ENCODE data around the gene IL10.

DNA sequence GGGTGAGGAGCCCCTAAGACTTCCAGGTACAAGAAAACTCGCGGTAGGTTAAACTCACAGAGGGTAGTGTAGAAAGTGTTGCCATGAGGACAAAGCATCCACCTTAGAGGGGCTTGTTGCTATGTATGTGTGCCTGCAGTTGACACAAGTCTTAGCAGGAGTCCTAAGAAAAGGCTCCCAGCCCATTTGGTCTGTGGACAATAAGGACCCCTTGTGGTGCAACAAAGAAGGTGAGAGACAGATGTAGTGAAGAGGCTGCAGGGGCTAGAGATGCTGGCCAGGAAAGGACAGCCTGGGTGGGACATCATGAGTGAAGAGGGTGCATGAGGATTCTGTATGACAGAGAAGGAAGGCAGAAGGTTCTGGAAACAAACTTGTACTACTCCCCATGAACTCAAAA is 36.3 kb upstream of the IL10 start:
- TF ChIP-seq ZNF184 (tag by site-specific recombination; IDR thresholded peaks at IDR 0.05), result no peak
- no peak for TF ChIP-seq ZBTB21 (tag by site-specific recombination; IDR thresholded peaks at IDR 0.05)
- TF ChIP-seq HOXA7 (CRISPR knock-in tag; IDR thresholded peaks at IDR 0.05; ENCODE audit: borderline replicate concordance), result no peak
- no peak for TF ChIP-seq ZNF785 (tag by site-specific recombination; IDR thresholded peaks at IDR 0.05)
- TF ChIP-seq, protein P1, sequence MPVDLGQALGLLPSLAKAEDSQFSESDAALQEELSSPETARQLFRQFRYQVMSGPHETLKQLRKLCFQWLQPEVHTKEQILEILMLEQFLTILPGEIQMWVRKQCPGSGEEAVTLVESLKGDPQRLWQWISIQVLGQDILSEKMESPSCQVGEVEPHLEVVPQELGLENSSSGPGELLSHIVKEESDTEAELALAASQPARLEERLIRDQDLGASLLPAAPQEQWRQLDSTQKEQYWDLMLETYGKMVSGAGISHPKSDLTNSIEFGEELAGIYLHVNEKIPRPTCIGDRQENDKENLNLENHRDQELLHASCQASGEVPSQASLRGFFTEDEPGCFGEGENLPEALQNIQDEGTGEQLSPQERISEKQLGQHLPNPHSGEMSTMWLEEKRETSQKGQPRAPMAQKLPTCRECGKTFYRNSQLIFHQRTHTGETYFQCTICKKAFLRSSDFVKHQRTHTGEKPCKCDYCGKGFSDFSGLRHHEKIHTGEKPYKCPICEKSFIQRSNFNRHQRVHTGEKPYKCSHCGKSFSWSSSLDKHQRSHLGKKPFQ (tag by site-specific recombination; IDR thresholded peaks at IDR 0.05), result no peak
- TF ChIP-seq, protein P2, sequence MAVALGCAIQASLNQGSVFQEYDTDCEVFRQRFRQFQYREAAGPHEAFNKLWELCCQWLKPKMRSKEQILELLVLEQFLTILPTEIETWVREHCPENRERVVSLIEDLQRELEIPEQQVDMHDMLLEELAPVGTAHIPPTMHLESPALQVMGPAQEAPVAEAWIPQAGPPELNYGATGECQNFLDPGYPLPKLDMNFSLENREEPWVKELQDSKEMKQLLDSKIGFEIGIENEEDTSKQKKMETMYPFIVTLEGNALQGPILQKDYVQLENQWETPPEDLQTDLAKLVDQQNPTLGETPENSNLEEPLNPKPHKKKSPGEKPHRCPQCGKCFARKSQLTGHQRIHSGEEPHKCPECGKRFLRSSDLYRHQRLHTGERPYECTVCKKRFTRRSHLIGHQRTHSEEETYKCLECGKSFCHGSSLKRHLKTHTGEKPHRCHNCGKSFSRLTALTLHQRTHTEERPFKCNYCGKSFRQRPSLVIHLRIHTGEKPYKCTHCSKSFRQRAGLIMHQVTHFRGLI (tag by site-specific recombination; IDR thresholded peaks at IDR 0.05), result no peak
- TF ChIP-seq ZNF707 (tag by site-specific recombination; IDR thresholded peaks at IDR 0.05), result no peak
- TF ChIP-seq ZBTB20 (tag by site-specific recombination; IDR thresholded peaks at IDR 0.05), result no peak
